K562 (cell line): ENCODE data around the gene STAM2. TPM values are rescaled to one million over a fixed set of nuclear protein-coding genes. Genes with fewer than 3 reads are reported as not detected.
A peak's percentile ranks its signal among the peaks of the same experiment; 100 is the strongest.

ENCODE experiments used
- ATAC-seq: fragments of 200-7000 bp; cut with Tn5 transposase; 3 replicates; pipeline ENCODE4 v1.9.1; 2020; ENCODE audit warnings: moderate library complexity
- BruUV-seq: library from RNA; stranded (reverse); fragments of 400-500 nt; replicated peaks from 2 replicates; lab custom pipeline; 2021; lab: Mats Ljungman, UMichigan
- CTCF ChIA-PET: fragments of 300-600 bp; formaldehyde crosslinking; extraction: SDS; loops from one replicate; lab custom pipeline; 2021; ENCODE audit warnings: low intra/inter-chr PET ratio; lab: Yijun Ruan, JAX
- POLR2A ChIA-PET: fragments of 300-600, 350-650 bp; sonication (Branson Sonifier 250); formaldehyde crosslinking; extraction: SDS; loops from one replicate; lab custom pipeline; 2021; ENCODE audit warnings: antibody characterized with exemption, inconsistent platforms; lab: Yijun Ruan, JAX
- DNase-seq, 4 experiments: peaks; one replicate each; pipeline versions ENCODE4 v3.0.0 to v3.0.0-alpha.2; 2011 to 2018; ENCODE audit warnings: low spot score in 3 of 4, mixed read lengths in 3 of 4; ENCODE audit errors: extremely low read depth in 1 of 4
- FAIRE-seq: peaks from 2 replicates; lab custom pipeline; 2011; peaks lifted over from hg19 to GRCh38; lab: Jason Lieb, UNC
- H2AFZ ChIP-seq: 2 replicates; pipeline ENCODE4 v1.6.0; 2011; ENCODE audit warnings: low read depth, low read length, control low read depth, inconsistent platforms
- H3K27ac ChIP-seq: fragments of 200-600 bp; 3 replicates; pipeline ENCODE4 v1.8.0; 2011; ENCODE audit warnings: low read depth, mild to moderate bottlenecking, control low read depth, inconsistent platforms, low read length, moderate library complexity, mixed read lengths; ENCODE audit errors: extremely low read depth
- H3K27me3 ChIP-seq, 2 experiments: fragments of 300-600 bp in 1 of 2; 2 replicates in 1 of 2; 3 replicates in 1 of 2; pipeline versions ENCODE4 v1.6.0 to v1.8.0; 2011; ENCODE audit warnings: inconsistent platforms in 2 of 2, low read length in 2 of 2, mild to moderate bottlenecking in 1 of 2, mixed read lengths in 1 of 2, moderate library complexity in 1 of 2; ENCODE audit not compliant: control insufficient read depth in 2 of 2, insufficient read depth in 2 of 2
- H3K36me3 ChIP-seq: fragments of 300-600 bp; 3 replicates; pipeline ENCODE4 v1.8.0; 2011; ENCODE audit warnings: mild to moderate bottlenecking, low read length, inconsistent platforms; ENCODE audit not compliant: control insufficient read depth, insufficient read depth
- H3K4me1 ChIP-seq, 2 experiments: fragments of 200-600 bp in 1 of 2; replicated peaks in 1 of 2; 2 replicates in 1 of 2; 3 replicates in 1 of 2; pipeline versions ENCODE4 v1.5.1 to v1.8.0; 2011; ENCODE audit warnings: inconsistent platforms in 2 of 2, low read length in 2 of 2, mild to moderate bottlenecking in 1 of 2, mixed read lengths in 1 of 2, moderate library complexity in 1 of 2; ENCODE audit not compliant: control insufficient read depth in 2 of 2, insufficient read depth in 2 of 2
- H3K4me2 ChIP-seq: 2 replicates; pipeline ENCODE4 v1.6.1; 2011; ENCODE audit warnings: low read length, control low read depth, inconsistent platforms, mixed read lengths; ENCODE audit not compliant: insufficient read depth
- H3K4me3 ChIP-seq: fragments of 200-600 bp; sonication (generic), shearing (Covaris generic); 2 replicates; pipeline ENCODE4 v1.5.1; 2016; ENCODE audit warnings: control low read depth, inconsistent platforms
- H3K79me2 ChIP-seq: fragments of 200-600 bp; 3 replicates; pipeline ENCODE4 v1.8.0; 2011; ENCODE audit warnings: low read length, inconsistent platforms; ENCODE audit not compliant: control insufficient read depth, insufficient read depth
- H3K9ac ChIP-seq, 2 experiments: 2 replicates each; pipeline versions ENCODE4 v1.6.0 to v1.6.1; 2011; ENCODE audit warnings: low read depth in 2 of 2, low read length in 2 of 2, control low read depth in 1 of 2, inconsistent platforms in 1 of 2, mild to moderate bottlenecking in 1 of 2, mixed read lengths in 1 of 2; ENCODE audit not compliant: insufficient read depth in 1 of 2
- H3K9me1 ChIP-seq: one replicate; pipeline ENCODE4 v1.6.0; 2011; ENCODE audit warnings: inconsistent platforms, mild to moderate bottlenecking, low read length, moderate library complexity; ENCODE audit not compliant: control insufficient read depth, insufficient read depth
- H3K9me3 ChIP-seq: replicated peaks from 2 replicates; pipeline ENCODE4 v1.5.1; 2011; ENCODE audit warnings: low read depth, low read length, inconsistent platforms; ENCODE audit not compliant: control insufficient read depth, insufficient read depth
- H4K20me1 ChIP-seq: replicated peaks from 2 replicates; pipeline ENCODE4 v1.6.1; 2011; ENCODE audit warnings: low read length, inconsistent platforms, mixed read lengths; ENCODE audit not compliant: control insufficient read depth, insufficient read depth
- ARID3B ChIP-seq: fragments of 250-450 bp; sonication (Bioruptor Pico); IDR thresholded peaks from 2 replicates; pipeline ENCODE4 v1.4.0; 2020; ENCODE audit warnings: borderline replicate concordance
- PHF8 ChIP-seq: fragments of 200-600 bp; sonication (generic); IDR thresholded peaks from 2 replicates; pipeline ENCODE4 v1.6.1; 2012; ENCODE audit warnings: mixed run types, mild to moderate bottlenecking, inconsistent platforms, low read length, moderate library complexity, borderline replicate concordance
- TFE3 ChIP-seq: fragments of 450-650 bp; formaldehyde crosslinking; IDR thresholded peaks from 2 replicates; pipeline ENCODE4 v1.4.0; 2020; ENCODE audit warnings: mild to moderate bottlenecking, mixed read lengths
- WGBS: fragments of 100-300 bp; shearing (Covaris generic); methylation state at CpG from one replicate; pipeline ENCODE4 v1.1.6; 2016; ENCODE audit warnings: low coverage, mixed read lengths; ENCODE audit not compliant: insufficient coverage; ENCODE audit errors: missing lambda C conversion rate; 5-methylcytosine and 5-hydroxymethylcytosine counted together
- in situ Hi-C: fragments of 300-500 bp; cut with MboI; formaldehyde crosslinking; loops from 4 replicates; pipeline ENCODE4 v1.15.0; 2018; ENCODE audit warnings: inconsistent platforms, mixed read lengths
- intact Hi-C: fragments of 100-400 bp; cut with micrococcal nuclease; formaldehyde crosslinking; loops from 2 replicates; pipeline ENCODE4 v1.14.2; 2022
- polyA plus RNA-seq, 8 experiments: library from polyadenylated mRNA; depleted of rRNA in 4 of 8; stranded (reverse) in 5 of 8; unstranded in 3 of 8; fragments of >200 nt; fragmentation: Nextera tagmentation in 2 of 8; fragmentation: Illumina TruSeq in 1 of 8; extraction: Ambion mirVana in 2 of 8; extraction: Trizol in 1 of 8; gene quantifications; 2 replicates each; pipeline versions ENCODE4 v1.2.1 to v1.2.3, GENCODE V29; 2011 to 2014; ENCODE audit warnings: inconsistent platforms in 1 of 8, missing spikeins in 1 of 8
- total RNA-seq, 7 experiments: library from RNA; depleted of rRNA in 6 of 7; stranded (reverse); fragments of >200 nt in 6 of 7; fragmentation: Illumina TruSeq in 2 of 7; extraction: Trizol in 2 of 7; gene quantifications; 2 replicates each; pipeline versions ENCODE4 v1.2.1 to v1.2.3, GENCODE V29; 2011 to 2021; ENCODE audit warnings: low replicate concordance in 1 of 7
- TF ChIP-seq, protein P1 (sequence below): sonication (generic); formaldehyde crosslinking; IDR thresholded peaks from 2 replicates; pipeline ENCODE4 v1.8.0; 2022; ENCODE audit warnings: mild to moderate bottlenecking, missing genetic modification reagents

The STAM2 gene
- total and polyA plus RNA-seq, 9 of the 15 experiments (the other 6 are each of a cell fraction or from before 2014, with no cell fraction given): 4.5 to 13.9 (median 8.7) TPM

GRCh38 chr2:152132306-152132705, 43.3 kb downstream of the STAM2 start:
- in situ Hi-C loops: no loop called here
- Histone ChIP-seq H3K4me1 (no peaks in the 10 kb centered on the region; a peak in 1 of 5 replicates), H3K79me2 (no peaks in the 10 kb centered on the region), H3K27me3 (no peaks in the 10 kb centered on the region), H2AFZ (no peak overlapping the region), H3K4me3 (no peak overlapping the region), H3K9ac (no peak overlapping the region), H3K27ac (no peak overlapping the region), H4K20me1 (0 out of 2 replicates have a peak, but pooled peaks cover 3% of the 10 kb centered on the region), H3K9me1 (no peaks in the 10 kb centered on the region), H3K4me2 (no peak overlapping the region), H3K9me3 (no peaks in the 10 kb centered on the region), H3K36me3 (no peaks in the 10 kb centered on the region)
- TF ChIP-seq ARID3B (CRISPR knock-in tag): no peak
- TF ChIP-seq TFE3: peak; percentile 46
- TF ChIP-seq, protein P1, sequence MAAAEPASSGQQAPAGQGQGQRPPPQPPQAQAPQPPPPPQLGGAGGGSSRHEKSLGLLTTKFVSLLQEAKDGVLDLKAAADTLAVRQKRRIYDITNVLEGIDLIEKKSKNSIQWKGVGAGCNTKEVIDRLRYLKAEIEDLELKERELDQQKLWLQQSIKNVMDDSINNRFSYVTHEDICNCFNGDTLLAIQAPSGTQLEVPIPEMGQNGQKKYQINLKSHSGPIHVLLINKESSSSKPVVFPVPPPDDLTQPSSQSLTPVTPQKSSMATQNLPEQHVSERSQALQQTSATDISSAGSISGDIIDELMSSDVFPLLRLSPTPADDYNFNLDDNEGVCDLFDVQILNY (CRISPR knock-in tag): no peak
- no peak for TF ChIP-seq PHF8
- ATAC-seq (no peak), DNase-seq (no peak), FAIRE-seq (no peak)
- CTCF ChIA-PET: no interaction called here
- WGBS: 70% methylated on average over 1 of the region's 1 CpG
- BruUV-seq: no TSS peak
- POLR2A ChIA-PET: no interaction called here
- intact Hi-C loops: no loop called here
